ENCODE results near the gene CTTN.

The CTTN gene

DNA sequence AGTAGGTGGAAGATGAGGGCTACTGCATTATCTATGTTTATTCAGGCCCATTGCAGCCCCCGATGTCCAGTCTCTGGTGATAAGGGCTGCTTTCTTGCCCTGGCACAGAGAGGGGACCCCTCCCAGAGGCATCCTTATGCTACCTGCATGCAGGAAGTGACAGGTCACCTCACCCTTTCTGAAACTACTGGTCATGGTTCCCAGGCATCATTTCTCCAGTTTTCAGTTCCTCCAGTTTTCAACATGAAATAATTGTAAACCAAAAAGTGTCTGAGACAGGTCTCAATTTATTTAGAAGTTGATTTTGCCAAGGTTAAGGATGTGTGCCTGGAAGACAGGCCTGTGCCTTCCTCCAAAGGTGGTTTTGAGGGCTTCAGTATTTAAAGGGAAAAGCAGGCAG lies 57.0 kb downstream of the CTTN start:
- DNase-seq (ENCODE audit: low read depth) = no peak

DNA sequence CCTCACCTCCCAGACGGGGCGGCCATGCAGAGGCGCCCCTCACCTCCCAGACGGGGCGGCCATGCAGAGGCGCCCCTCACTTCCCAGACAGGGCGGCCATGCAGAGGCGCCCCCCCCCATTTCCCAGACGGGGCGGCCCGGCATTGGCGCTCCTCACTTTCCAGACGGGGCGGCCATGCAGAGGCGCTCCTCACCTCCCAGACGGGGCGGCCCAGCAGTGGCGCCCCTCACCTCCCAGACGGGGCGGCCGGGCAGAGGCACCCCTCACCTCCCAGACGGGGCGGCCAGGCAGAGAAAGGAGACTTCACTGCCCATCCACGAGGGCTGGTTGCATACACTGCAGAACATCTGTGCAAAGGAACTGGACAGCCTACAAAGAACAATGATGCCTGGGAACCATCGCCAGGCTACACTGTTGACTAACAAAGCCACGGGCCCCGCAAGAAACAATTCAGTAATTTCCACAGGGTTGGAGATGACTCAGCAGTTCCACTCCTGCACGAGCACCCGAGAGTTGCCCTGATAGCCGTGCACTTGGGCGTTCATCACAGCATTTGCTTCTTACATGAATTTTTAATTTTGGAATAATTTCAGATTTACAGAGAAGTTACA lies 58.7 kb downstream of the CTTN start:
- DNase-seq (ENCODE audit: low read depth) = no peak

DNA sequence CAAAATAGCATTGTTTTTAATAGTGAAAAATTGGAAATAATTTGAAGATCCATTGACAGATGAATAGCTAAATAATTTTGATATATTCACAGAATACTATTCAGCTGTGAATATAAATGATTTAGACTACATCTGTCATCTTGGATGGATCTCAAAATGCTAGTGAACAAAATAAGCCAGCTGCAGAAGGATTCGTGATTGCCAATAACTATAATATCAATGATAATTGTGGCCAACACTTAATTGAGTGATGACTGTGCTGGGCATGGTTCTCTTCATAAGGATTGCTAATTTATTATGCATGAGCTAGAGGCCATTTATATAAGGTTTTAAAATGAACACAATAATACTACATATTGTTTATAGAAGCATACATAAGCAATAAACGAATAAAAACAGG lies 60.4 kb downstream of the CTTN start:
- no peak for DNase-seq (ENCODE audit: low read depth)

DNA sequence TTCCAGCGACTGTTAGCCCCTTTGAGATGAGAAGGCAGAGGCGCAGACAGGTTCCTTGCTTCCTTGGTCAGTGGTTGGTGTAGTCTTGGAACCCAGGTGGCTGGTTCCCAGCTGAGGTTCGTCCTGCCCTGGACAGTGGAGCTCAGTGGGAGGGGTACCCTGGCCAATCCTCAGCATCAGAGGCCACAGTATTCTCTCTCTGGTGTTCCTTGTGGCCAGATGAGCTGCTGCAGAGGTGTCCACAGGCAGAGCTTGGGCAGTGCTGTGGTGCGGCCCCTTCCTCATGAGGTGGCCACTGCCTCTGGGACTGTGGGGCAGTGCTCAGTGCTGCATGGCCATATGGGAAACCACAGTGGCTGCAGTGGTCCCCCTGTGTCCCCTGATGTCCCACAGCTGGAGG lies 61.8 kb downstream of the CTTN start:
- DNase-seq (ENCODE audit: low read depth) = no peak

DNA sequence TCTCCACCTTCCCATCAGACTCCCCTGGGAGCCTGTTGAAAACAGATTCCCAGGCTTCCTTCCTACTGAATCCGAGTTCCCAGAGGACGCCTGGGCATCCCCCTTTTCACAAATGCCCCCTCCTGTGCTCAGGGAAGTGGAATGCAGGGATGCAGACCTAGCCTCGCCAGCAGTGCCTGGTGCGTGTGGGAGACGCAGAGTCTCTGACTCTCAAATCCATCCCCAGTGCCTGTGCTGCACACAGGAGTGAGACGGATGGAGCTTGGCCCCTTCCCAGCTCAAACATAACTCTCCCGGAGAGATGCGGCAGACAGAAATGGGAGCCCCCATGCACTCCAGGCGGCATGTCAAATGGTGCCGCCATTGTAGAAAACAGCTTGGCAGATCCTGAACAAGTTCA lies 62.6 kb downstream of the CTTN start:
- no peak for DNase-seq (ENCODE audit: low read depth)

DNA sequence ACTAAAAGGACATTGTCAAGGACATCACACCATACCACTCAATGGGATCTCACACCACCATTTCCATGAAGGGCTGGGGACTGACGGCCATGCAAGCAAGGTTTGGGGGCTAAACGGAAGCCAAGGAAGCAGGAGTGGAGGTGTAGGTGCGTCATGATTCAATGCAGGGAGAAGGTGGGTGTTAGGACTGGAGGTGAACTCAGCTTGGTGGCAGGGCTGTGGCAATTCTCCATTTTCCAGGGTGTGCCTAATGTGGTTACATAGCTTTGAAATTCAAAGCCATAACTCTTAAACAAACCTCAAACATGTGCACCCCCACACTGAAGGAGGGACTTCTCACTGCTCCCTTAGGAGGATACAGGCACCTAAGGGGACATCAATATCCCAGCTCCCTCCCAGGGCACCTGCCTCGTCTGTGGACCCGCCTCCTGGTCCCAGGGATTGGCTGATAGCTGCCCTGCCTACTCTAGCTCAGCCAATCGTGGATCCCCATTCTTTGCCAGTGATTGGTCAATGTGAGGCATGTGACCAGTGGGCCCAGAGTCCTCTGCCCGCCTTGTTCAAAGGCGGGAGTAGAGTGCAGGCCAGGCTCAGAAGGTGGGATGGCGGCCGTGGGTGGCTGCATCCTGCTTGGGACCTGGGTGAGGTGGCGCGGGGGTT lies 64.6 kb downstream of the CTTN start:
- no peak for DNase-seq (ENCODE audit: low read depth)

DNA sequence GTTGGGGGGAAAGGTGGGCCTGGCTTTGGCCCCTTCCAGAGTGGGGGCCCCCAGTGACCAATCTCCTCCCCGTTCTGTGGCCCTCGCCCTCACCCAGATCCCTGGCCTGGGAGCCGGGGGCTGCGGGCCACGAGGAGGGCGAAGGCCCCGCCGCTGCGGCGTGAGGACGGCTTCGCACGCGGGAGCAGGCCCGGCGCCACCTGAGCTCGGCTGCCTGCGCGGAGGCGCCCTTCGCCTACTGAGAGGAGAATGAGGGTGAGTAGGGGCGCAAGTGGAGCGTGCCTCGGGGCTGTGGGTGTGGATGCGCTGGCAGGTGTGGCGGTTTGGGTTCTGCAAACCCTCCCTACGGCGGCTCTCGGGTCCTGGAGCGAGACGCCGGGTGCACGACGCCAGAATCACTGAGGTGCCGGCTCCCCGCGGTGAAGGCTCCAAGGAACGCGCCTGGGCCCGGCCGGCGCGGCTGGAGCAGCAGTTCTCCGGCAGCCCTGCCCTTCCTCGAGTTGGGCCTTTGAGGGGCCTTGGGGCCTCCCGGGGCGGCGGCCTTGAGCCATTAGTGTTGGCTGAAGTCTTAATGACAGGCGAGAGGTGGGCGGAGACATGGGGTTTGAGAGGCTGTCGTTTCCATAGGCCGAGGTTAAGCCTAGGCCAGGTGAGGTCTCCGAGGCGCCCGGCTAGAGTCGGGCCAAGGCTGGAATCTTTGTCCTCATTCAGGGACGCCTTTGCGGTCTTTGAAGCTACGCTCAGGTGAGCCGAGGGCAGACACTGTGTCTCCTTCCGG lies 65.3 kb downstream of the CTTN start:
- DNase-seq (ENCODE audit: low read depth) = no peak

DNA sequence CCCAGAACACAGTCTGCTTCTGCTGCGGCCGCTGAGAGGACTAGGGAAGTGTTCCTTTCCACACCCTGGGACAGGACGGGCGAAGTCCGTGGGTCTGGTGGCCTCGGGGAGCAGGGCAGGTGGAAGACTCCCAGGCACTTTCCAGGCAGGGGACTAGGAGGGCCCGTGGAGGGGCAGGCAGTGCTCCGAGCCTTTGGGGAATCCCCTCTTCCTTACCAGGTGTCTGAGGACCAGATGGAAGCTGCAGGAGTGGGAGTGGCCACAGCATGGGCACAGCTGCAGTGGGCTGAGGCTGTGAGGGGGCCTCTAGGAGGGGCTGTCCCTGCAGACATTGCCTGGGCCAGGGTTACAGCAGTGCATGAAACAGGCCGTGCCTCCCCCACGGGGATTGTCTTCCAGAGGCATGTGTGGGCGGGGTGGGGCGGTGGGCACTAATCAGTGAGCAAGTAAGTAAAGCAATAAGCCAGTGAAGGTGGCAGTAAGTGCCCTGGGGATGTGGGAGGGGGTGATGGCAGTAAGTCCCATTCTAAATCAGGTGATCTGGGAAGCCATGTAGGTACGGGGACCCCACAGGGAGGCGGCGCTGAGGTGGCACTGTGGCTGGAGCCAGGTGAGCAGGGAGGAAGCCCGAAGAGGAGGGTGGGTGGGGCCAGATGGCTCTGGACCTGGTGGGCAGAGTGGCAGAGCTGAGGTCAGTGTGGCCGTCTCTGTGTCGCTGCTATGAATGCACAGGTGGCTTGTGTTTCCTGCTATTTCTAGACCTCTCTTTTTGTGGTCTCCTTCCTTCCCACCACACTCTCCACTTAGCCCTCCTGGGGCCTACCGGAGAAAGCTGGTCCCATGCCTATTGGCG lies 66.4 kb downstream of the CTTN start:
- DNase-seq (ENCODE audit: low read depth) = no peak

DNA sequence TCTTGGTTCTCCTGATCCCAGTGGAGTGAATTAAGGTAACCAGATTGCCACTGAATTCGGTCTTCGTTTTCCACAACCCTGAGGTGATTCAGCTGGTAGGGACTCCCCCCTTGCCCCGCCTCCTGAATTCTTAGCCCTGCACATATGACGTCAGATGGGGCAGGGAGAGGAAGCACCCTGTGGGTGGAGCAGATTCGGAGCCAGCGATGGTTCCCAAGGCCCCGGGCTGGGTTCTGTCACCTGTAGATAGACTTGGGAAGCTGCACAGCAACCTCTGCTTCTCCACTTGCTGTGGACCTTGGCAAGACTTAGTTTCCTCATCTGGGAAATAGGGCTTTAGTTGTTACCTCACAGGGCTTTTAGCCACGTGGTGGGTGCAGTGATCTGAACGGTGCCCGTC lies 67.8 kb downstream of the CTTN start:
- DNase-seq (ENCODE audit: low read depth) = no peak

DNA sequence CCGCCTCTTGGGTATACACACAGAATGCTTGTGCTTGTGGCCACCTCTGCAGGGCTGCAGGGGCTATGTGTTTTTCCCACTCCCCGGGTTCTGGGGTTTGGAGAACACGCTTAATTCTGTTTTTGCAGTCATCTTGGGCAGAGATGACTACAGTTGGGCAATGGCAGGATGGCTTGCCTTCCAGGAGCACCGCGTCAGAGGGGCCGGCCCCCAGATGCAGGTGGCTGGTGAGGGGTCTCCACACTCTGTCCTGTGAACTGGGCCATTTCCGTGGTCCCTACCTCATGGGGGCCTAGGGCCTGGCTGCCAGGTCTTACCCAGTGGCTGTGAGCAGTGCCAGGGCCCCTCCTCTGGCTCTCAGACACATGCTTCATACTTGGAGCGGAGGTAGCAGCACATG lies 68.3 kb downstream of the CTTN start:
- DNase-seq (ENCODE audit: low read depth) = no peak

DNA sequence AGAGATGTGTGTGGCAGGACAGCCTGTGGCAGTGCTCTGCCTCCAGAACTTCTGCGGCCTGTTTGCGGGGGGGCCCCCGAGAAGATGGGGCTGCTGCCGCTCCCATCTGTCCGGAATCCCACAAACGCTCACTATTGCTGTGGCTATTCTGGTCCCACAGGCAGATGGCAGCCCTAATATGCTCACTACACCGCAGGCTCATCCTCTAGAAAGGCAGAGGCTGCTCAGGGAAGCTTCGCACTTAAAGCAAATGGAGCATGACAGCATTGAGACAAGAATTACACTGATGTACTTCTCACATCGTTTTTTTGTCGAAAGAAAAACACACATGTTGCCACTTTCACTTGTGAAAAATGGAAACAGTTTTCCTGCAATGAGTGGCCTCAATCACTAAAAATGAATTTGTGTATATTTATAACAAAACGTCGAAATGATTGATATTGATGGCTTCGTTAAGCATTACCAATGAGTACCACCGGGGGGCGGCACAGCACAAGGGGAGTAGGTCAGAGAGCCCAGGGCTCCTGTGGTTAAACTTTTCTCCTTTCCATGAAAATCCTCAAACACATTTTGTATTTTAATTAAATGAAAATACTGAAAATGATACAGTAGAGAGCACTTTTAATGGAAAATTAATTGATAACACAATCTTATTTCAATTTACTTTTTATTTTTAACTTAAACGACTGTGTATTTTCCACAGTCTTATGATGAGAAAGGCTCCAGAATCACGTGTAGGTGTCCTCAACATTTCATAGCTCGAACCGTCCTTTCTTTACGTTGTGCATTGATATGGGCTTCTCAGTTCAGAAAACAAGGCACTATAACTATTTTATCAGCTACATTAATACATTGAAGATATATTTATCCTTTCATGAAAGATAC lies 69.1 kb downstream of the CTTN start:
- DNase-seq (ENCODE audit: low read depth) = peak; percentile 10

DNA sequence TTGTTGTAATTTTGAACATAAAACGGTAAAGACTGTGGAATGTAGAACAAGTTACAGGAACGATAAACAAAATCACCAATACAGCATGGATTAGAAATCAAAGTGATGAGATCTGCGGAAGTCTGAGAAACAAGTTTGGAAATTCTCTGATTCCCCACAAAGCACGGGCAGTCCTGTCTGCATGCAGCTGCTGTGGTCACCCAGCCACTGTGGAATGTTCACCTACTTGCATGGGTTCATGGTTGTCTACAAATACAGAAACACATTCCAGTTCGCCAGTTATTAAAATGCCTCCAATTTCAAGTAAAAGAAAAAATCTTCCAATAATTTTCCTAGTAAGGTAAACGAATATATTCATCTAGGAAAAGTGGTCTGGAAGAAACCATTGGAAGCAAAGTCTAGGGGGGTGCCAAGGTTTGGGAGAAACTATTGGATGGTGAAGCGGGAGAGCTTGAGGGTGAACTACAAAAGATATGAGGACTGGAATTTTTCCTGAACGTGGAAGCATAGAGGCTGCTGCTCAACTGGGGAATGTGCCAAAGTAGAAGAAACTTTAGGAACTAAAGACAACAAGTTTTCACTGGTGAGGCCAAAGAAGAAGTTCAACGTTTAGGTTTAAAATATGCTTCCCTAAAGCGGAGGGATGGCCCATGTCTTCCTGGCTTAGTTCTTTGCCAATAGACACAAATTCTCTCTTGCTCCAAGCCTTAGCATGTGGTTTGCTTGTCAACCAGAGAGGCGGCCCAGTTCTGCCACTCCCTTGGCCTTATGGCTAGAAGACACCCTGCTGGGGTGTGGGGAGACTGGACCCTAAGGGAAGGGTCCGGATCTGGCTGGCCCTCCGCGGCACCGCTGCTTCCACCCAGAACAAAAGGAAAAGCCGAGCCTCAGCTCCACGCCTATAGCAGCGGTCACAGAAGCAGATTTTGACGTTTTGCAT lies 70.2 kb downstream of the CTTN start:
- DNase-seq (ENCODE audit: low read depth) = no peak

DNA sequence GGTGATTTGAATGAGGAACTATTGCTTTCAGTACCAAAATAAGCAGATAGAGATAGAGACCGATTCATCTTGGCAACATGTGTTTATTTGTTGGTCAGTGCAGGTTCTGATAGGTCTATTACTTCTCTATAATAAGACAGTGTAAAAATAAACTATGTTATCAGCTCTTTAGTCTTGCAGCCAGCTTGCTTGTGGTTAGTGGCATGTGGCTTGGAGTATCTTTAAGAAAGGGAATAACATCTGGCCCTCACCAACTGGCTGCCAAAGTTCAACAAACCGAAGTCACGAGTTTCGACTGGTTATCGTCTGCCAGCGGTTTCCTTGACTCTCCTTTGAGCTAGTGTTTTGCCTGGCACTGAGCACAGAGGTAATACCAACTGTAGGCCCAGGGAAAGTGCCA lies 71.8 kb downstream of the CTTN start:
- DNase-seq (ENCODE audit: low read depth) = no peak

DNA sequence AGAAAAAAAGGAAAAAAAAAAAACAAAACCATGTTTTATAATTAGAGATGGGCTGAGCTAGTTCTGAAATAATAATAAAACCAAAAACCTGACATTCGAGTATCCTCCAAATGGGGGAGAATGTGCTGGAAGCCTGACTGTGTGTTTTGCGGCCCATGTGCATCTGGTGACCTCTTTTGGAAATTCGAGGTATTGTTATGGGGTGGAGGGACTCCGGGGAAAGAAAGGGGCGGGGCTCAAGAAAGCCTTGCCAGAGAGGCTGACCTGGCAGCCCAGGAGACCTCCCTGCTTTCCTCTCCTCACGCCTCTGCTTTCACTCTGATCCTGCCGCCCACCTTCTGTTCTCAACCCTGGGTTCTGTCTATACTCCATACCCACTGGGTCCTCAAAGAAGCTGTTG lies 72.9 kb downstream of the CTTN start:
- DNase-seq (ENCODE audit: low read depth) = no peak

DNA sequence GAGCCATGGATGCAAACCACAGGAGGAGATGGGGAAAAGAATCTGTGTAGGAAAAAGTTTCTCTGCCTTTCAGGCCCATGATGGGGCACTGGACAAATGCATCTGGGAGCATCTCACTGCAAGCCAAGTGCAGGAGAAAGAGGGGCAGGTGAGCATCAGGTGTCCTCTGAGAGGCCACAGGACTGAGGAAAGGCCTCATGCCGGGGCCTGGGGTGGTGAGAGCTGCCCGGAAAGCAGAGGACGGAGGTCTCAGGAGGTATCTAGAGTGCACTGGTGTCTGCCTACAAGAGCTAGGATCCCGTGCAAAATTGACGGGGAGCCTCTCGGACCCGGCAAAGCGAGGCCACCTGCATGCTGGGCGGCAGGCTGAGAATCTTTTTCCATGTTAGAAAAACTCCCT lies 73.9 kb downstream of the CTTN start:
- no peak for DNase-seq (ENCODE audit: low read depth)

DNA sequence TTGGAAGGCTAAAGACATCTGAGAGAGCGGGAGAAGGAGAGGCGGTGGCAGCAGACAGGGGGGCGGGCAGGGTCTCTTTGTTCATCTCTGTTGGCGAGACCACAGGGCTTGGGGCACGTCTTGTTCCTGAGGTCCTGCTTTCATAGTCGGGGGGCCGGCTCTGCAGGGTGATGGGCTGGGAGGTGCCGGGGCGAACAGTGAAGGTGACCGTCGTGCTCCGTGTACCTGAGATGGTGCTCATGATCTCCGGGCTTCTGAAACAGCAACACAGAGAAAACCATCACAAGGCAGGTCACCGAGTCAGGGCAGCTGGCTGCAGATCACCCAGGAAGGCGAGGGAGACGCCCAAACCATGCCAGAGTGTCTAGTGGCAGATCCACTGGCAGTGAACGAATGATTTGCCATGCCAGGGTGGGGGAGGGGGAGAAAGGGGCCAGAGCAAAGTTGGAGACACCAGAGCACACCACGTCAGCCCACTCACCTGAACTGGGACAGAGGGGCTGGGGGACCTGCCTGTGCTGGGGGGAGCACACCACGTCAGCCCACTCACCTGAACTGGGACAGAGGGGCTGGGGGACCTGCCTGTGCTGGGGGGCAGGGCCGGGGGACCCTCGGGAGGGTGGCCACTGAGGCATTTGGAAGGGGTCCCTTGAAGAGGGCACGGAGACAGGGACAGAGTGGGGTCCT lies 75.0 kb downstream of the CTTN start:
- no peak for DNase-seq (ENCODE audit: low read depth)

DNA sequence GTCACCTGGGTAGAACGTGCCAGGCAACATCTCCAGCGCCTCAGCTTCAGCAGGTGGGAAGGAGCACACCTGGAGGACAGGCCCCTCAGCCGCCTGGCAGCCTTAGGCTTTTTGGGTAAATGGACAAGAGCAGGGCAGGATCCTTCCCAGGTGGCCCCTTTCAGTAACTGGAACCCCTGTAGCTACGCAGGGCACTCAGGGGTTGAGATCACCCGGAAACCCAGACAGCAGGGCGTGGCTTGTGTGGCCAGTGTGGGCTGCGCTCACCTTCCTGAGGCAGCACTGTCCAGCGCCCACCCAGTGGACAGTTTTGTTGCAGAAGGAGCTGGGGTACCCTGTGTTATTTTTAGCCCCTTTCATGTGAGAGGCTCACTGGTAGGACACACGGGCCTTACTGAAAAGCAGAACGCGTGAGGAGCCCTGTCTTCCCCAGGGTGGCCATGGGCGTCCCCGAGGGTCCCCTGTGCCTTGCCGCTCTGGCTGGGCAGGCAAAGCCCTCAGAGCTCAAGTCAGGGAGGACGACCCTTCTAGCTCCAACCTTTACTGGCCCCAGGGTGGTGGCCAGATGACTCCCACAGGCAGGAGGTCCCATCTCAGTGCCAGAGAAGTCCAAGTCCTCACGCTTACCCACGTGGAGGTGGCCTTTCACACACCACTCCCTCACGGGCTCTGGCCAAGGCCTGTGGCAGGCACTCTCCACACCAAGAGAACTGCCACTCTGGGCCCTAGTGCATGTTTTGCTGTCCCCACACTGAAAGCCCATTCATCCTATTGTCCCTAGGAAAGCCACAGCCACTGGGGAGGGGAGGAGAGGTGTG lies 75.8 kb downstream of the CTTN start:
- DNase-seq (ENCODE audit: low read depth) = no peak

DNA sequence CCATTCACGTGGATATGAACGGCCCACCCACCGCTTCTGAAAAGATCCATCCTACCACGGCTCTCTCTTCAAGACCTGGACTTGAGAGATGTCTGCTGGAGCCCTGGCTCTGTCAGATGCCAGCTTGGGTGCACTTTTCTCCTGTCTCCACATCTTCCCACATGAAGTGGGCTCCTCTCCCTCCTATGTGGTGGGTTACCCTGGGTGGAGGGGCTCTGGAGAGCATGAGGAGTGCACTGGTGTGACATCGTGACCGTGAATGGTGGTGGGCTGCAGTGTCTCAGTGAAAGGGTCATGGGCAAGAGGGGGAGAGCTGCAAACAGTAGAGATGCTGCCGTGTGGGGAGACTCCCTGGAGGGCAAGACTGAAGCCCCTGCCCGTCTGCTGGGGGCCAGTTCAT lies 76.4 kb downstream of the CTTN start:
- DNase-seq (ENCODE audit: low read depth) = no peak

DNA sequence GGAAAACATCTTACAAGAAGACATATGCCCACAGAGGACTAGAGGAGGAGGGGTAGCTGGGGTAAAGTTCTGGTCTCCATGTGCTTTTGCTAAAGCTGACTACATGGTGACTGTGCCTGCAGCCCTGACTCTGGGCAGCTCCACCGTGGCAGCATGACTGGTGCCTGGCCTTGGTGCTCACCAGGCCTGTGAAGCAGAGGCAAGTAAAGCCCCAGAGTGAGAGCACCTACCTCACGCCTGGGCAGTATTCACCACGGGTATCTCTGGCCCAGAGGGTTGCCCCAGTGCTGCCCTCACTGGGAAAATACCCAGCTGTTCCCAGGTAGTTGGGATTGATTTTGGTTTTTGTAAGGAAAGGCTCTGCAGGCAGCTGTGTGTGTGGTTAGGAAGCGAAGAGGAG lies 78.3 kb downstream of the CTTN start:
- no peak for DNase-seq (ENCODE audit: low read depth)
